Measurements from ENCODE around the gene CD86.

CD86 gene

GRCh38 chr3:122063908-122064307 is 8.7 kb downstream of the CD86 start:
- DNase-seq, result no peak

DNA sequence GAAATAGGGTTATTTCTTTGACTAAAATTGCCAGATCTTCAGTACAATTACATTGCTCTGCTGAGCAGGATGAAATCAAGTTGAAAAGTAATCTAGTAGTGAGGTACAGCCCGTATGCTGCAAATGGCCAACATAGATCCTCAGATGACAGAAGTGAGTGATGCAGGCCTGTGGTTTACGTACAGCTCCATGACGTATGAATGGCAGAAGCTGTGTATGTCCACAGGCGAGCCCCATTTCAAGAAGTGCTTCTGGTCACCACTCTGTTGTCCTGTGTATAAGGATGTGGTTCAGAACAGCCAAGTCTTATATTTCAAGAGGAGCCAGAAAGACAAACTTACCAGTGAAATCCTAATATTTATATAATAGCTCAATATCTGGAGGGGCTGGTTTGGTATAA is 9.2 kb downstream of the CD86 start:
- DNase-seq, result no peak

DNA sequence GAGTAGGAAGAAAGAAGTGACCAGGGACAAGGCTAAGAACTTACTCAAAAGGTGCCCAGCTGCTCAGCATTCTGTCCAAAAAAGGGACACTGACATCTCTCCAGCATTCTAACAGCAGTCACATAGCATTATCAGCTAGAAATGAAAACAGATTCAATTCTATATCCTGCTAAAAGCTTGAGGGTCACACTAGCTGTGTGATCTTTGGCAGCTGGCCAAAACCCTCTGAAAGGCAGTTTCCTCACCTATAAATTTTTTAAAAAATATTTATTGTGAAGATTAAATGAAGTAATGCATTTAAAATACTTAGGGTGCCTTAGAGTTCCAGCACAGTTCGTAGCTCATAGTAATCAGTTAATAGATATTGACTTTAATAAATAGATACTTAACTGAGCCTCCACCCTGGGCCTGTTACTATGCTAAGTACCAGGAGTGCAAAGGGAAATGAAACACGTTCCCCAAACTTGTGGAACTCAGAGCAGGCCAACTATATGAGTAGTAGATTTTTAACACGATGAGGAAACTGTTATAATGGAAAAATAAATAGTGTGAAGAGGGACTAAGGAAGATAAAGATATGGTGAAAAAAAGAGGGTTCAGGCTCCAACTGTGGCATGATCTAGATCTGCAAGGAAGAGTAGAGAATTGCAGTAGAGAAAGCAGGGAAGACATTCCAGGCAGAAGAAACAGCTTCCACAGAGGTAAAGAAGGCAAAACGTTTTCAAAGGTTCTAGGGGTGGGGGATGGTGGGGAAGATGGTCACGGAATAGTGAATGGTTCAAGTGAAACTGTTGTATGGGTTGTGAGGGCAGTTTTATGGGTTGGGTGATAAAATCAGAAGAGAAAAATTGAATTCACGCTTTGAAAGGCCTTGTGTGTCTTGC is 11.4 kb downstream of the CD86 start:
- DNase-seq, result no peak

GRCh38 chr3:122067214-122067550 is 12.0 kb downstream of the CD86 start:
- DNase-seq, result no peak

DNA sequence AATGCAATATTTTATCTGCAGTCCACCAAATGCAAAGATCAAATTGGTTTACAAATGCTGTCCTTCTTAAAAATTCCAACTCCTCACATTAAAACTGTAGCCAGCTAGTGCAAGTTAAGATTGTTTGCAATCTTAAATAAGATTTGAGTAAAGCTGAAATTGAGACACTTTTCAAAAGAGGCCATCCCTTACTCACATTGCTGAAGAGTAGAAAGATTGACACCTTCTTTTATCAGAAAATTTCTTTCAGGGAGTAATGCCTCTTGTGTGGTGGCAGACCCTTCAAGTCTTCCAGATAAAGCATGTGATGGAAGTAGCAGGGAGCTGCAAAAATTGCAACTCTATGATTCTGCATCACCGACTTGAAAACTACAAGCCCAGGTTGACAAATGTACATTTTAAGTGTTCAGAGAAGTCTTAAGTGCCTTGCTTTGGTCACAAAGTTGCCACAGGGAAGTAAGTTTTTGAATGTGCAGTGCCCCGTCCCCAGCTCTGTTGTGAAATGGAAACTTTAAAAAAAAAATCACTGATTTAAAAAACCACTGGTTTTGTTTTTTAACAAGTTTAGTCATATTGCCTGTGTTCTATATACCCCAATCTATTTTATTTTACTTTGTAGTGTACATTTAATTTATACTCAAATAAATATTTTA is 12.6 kb downstream of the CD86 start:
- no peak for DNase-seq

- no peak for DNase-seq
Observed at GRCh38 chr3:122074621-122075265, 19.6 kb downstream of the CD86 start.

GRCh38 chr3:122076491-122077292 is 21.5 kb downstream of the CD86 start:
- no peak for DNase-seq

- DNase-seq, result no peak
Observed at GRCh38 chr3:122077293-122078234, 22.4 kb downstream of the CD86 start.

DNA sequence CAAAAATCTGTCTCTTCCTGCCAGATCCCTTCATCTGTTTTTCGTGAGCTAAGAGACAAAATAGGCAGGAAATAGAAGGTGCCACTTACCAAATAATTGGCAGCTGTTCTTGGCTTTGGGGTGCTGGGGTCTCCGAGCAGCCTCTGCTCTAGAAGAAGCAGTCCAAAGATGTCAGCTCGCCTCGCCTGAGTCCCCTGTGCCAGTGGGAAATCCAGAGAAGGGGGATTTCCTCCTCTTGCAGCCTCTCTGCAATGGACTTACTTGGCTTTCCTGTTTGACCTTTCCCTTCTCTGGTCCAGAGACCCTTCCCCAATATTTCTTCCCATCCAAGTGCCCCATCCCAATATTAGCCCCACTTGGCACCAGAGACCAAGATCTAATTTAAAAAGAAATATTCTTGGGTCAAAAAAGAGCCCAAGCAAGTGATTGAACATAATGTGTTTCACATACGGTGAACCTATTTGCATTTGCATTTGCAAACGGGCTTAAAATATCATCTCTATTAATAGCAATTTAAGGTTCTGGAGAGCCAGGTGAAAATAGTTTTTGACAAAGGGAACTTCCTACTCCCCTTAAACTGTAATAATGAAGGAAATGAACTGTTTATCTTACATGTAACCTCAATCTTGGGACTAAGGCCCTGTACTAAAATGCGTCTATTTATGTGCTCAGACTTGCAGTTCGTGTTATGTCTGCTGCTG is 23.2 kb downstream of the CD86 start:
- no peak for DNase-seq

GRCh38 chr3:122079524-122080206 is 24.5 kb downstream of the CD86 start:
- DNase-seq, result no peak

DNA sequence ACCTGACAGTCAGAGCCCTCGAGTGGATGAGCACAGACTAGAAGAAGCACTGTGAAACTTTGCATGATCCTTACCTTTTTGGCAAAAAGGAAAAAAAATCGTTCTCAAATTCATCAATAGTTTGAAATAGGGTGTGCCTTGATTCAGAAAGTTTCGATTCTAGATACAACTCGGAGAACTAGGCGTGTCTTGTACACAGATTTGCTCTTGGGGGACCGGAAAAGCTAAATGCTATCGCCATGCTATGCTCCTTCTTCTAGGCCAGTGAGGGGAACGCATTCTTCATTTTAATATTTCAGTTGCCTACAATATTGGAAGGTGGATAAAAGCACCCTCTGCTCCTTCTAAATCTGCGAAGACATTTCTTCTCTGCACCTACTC is 25.0 kb downstream of the CD86 start:
- no peak for DNase-seq

DNA sequence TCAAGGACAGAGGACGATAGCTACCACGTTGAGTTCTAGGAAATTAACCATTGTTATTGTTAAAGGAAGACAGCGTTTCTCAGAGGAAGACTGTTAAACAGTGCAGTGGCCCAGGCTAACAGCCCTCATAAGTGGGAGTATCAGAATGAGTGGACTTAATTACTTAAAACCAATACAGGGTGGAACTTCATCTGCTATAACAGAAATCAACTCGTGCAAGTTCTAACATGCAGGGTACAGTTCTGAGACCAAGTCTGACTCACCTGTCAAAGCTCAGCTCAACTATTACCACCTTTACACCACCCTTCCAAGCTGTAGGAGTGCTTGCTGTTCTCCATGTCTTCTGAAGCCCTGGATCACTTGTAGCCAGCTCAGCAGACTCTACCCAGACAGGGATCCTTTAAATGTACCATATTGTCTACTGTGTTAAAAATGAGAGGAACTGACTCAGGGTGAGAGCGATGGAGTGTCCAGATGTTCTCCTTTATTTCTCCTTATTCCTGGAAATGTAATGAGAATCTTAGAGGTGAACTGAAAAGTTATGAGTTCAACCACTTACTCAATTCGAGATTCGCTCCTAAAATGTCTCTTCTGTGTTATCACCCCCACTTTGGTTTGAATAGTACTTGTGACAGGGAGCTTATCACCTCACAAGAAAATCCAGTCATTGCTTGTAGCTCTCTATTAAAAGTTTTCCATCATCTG is 26.5 kb downstream of the CD86 start:
- DNase-seq, result no peak

GRCh38 chr3:122082357-122082756 is 27.2 kb downstream of the CD86 start:
- no peak for DNase-seq

DNA sequence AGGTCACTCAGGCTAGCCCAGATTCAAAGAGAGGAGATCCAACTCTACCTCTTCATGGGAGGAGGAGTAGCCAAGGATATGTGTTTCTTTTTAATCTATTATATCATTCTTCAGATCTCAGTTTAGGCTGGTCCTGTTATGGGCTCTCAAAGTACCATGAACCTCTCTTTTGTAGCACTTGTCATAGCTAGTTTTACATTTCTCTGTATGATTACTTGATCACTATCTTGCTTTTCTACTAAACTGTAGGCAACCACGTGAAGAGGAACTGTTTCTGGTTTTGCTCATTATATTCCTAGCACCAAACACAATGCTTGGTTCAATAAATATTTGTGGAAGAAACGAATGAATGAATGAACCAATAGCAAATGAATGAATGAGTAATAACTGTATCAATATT is 29.6 kb downstream of the CD86 start:
- DNase-seq, result no peak

DNA sequence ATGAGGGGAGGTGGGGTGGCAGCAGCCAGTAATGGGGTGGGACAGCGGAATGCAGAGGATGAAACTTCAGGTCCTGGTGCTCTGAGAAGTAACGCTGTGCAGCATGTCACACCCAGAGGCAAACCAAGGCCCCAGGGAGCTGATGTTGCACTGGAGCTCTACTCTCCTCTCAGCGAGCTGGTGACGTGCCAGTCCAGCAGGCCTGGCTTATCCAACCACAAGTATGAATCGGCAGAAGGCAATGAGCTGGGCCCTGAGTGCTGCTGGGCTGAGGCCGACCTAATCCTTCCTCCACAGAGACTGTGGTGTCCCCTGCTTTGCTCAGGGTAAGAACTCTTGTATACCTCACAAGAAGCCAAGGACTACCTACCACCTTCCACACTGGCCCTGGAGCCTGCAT is 30.5 kb downstream of the CD86 start:
- no peak for DNase-seq

- DNase-seq, result no peak
Observed at GRCh38 chr3:122088531-122088930, 33.4 kb downstream of the CD86 start.

GRCh38 chr3:122091602-122092295 is 36.6 kb downstream of the CD86 start:
- DNase-seq, result no peak

GRCh38 chr3:122092460-122093165 is 37.5 kb downstream of the CD86 start:
- DNase-seq, result peak; percentile 3

DNA sequence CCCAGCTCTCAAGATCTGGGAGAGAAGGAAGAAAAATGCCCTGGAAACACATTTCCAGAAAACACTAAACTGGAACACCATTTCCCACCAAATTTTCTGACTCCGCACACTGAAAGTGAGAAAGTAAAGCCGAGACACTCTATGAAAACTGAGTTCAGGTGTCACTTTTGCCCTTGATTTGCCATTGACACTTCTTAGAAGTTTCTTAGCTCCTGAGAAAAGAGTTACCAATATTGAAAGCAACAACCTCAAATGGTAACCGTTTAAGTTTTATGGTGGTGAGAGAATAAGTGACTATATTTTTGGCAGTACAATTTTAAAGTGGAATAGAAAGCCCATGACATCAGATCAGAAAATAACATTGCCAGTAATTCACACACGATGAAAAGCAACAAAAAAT is 39.0 kb downstream of the CD86 start:
- no peak for DNase-seq
